ENCODE measurements around the gene NFXL1.

Gene NFXL1

GRCh38 chr4:47848041-47848440 lies 66.3 kb downstream of the NFXL1 start:
- TF ChIP-seq, protein P1, sequence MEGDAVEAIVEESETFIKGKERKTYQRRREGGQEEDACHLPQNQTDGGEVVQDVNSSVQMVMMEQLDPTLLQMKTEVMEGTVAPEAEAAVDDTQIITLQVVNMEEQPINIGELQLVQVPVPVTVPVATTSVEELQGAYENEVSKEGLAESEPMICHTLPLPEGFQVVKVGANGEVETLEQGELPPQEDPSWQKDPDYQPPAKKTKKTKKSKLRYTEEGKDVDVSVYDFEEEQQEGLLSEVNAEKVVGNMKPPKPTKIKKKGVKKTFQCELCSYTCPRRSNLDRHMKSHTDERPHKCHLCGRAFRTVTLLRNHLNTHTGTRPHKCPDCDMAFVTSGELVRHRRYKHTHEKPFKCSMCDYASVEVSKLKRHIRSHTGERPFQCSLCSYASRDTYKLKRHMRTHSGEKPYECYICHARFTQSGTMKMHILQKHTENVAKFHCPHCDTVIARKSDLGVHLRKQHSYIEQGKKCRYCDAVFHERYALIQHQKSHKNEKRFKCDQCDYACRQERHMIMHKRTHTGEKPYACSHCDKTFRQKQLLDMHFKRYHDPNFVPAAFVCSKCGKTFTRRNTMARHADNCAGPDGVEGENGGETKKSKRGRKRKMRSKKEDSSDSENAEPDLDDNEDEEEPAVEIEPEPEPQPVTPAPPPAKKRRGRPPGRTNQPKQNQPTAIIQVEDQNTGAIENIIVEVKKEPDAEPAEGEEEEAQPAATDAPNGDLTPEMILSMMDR (IDR thresholded peaks at IDR 0.05; ENCODE audit: low read length, missing control alignments) = no peak
- H3K4me3 ChIP-seq (replicated peaks; ENCODE audit: low read depth, low read length) = no peak overlapping the region
- no peak for DNase-seq (ENCODE audit: low read depth)

DNA sequence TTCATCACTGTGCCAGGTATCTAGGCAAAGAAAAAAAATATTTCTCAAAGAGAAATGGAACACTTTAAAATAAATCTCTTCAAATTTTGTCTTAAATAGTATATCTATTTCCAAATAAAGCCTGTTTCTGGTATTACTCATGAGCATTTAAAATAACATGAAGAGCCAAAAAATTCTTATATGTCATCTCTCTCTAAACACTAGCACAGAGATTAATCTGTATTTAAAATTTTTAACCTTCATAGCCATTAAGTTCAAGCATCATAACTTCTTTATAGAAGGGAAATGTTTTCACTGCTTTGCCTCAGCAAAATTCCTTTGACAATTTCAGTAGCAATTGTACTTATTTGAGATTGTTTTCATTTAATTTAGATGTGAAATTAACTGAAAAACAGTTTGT lies 71.4 kb downstream of the NFXL1 start:
- DNase-seq (ENCODE audit: low read depth) = no peak
- TF ChIP-seq, protein P1 (IDR thresholded peaks at IDR 0.05; ENCODE audit: low read length, missing control alignments) = no peak
- H3K4me3 ChIP-seq (replicated peaks; ENCODE audit: low read depth, low read length) = no peak overlapping the region

DNA sequence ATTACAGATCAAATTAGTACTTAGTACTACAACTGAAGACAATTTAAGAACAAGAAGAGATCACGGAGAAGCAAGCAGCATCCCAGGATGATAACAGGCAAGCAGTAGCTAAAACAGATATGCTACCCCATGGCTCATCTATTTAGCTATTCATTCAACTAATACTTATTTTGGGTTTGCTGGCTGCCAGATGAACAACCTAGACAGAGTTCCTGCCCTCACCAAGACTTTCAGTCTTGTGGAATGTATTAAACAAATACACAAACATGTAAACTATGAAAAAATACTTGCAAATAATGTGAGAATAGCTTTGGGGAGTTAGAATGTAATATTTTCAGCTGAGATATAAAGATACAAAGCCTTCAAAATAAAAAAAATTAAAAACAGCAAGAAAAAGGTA lies 74.1 kb downstream of the NFXL1 start:
- TF ChIP-seq, protein P1 (IDR thresholded peaks at IDR 0.05; ENCODE audit: low read length, missing control alignments) = no peak
- no peak overlapping the region for H3K4me3 ChIP-seq (replicated peaks; ENCODE audit: low read depth, low read length)
- DNase-seq (ENCODE audit: low read depth) = no peak

DNA sequence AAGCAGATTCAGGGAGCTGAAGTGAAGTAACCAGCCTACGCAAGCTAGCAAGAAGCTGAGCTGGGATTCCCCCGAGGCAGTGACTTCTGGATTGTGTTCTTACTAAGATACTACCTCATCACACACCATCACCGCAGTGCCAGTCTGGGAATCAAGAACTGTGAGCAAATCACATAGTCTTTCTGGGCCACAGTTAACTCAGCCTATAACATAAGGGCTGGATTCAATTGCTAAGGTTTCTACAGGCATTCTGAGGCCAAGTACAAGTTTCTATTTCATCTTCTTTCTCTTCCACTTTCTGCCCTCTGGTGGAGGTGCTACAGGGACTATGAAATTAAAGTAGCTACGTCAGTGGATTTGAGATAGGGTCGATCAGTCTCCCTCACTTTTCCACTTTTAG lies 75.1 kb downstream of the NFXL1 start:
- H3K4me3 ChIP-seq (replicated peaks; ENCODE audit: low read depth, low read length) = no peak overlapping the region
- TF ChIP-seq, protein P1 (IDR thresholded peaks at IDR 0.05; ENCODE audit: low read length, missing control alignments) = peak; percentile 47
- peak; percentile 50 for DNase-seq (ENCODE audit: low read depth)

DNA sequence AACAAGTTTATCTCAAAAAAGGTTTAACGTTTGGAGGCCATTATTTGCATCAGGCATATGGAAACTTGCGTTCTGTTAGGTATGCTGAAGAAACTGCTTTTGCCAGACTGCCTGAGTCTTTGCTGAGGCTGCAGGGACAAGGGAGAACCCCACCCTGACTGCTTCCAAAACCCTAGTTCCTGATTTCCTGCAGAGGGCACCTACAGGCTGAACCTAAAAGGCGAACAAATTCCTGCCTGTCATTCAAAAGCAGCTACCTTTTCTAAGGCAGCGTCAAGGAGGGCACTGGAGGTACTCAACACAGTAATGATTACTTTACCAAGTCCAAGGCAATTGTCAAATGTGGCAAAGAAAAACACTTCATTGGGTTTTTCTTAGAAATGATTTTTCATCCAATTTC lies 75.9 kb downstream of the NFXL1 start:
- TF ChIP-seq, protein P1 (IDR thresholded peaks at IDR 0.05; ENCODE audit: low read length, missing control alignments) = no peak
- H3K4me3 ChIP-seq (replicated peaks; ENCODE audit: low read depth, low read length) = no peak overlapping the region
- DNase-seq (ENCODE audit: low read depth) = no peak

DNA sequence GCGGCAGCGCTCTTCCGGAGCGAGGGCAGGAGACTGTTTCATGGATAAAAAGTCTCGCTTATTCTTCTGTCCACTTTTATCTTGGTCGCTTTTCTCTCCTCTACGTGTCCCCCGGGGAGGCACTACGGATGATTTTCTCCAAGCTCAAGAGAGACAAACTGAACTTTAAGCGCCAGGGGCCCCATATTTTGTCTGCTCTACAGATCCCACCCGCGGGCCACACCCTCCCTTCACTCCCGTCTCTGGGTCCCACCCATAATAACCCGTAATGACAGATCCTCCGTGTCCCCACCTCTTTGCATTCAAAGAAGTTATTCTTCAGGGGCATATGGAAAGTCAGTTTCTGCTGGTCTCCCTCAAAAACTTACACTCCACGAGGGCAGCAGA lies 76.5 kb downstream of the NFXL1 start, which contains the start of gene CORIN:
CORIN (minus strand) TSS at position 160 of the 387 bp plus-strand sequence; CDS start at position 42, 118 bp downstream.
- TF ChIP-seq, protein P1 (IDR thresholded peaks at IDR 0.05; ENCODE audit: low read length, missing control alignments) = no peak
- peak within 1 kb of the TSS; percentile 60 for H3K4me3 ChIP-seq (replicated peaks; ENCODE audit: low read depth, low read length)

DNA sequence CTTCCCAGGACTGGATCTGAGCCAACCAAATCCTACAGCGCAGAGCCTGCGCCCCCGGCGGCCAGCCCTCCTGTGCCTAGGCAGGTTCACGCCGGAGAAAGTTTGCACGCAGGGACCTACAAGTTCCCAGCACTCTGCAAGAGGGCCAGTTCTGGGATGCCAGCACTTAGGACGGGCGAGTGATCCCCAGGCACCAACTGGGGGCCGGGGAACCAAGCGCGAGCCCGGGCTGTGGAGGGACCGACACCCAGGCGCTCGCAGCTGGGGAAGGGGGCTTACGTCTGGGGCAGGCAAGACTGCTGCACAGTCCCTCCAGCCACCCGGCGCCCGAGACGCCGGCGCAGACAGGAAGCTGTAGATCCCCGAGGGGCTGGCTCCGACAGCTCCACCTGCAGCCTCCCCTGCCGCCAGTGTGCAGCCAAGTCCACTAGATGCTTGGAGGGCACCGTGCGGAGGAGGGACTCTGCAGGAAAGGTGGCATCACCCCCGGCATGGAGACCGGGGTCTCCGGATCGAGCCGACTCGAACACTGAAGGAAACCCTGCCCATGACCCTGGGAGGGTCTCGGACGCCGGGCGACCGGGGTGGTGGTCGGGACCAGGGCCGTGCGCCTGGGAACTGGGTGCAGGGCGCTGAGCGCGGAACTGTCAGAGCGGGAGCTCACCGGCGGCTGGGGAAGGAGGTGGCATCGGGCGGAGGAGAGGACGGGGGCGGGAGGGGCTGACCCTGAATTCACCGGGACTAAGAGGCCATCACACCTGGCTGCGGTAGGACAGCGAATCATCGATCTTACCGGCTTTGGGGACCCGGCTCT lies 77.1 kb downstream of the NFXL1 start:
- H3K4me3 ChIP-seq (replicated peaks; ENCODE audit: low read depth, low read length) = peak overlapping the region; percentile 60
- no peak for DNase-seq (ENCODE audit: low read depth)
- TF ChIP-seq, protein P1 (IDR thresholded peaks at IDR 0.05; ENCODE audit: low read length, missing control alignments) = no peak

More for the DNA sequence above, 76.5 kb downstream of the NFXL1 start, which contains the start of gene CORIN:
- DNase-seq (ENCODE audit: low read depth) = no peak

Data from fibroblast of pulmonary artery (primary cell).